ENCODE results near the gene WDR81. TPM values are rescaled to one million over a fixed set of nuclear protein-coding genes. Genes with fewer than 3 reads are reported as not detected.
A peak's percentile ranks its signal among the peaks of the same experiment; 100 is the strongest.
"Not testable (repeated sequence)": the region's sequence is repeated elsewhere in the genome, so short reads cannot be mapped to it uniquely, and the experiment has no call there.

Gene WDR81
- 10 to 100 TPM; 21.1 to 24.0 (median 21.5) TPM for total RNA-seq

GRCh38 chr17:1724351-1724868, at the start of gene WDR81:
WDR81 (plus strand) TSS chr17:1724704; CDS start chr17:1724960, 256 bp downstream.
- H3K4me1 Mint-ChIP-seq (ENCODE audit: low read depth) = peaks cover 41% of the 10 kb centered on the region
- no peaks in the 10 kb centered on the region for H3K27me3 Mint-ChIP-seq (ENCODE audit: low read depth)
- H3K9me3 Mint-ChIP-seq = no peaks in the 10 kb centered on the region
- DNase-seq (peak; percentile 83), ATAC-seq (peak; percentile 89 to 92)
- H3K4me3 Mint-ChIP-seq = peak within 1 kb of the TSS; percentile 75
- H3K36me3 Mint-ChIP-seq (ENCODE audit: insufficient read depth) = peaks cover 7% of the 10 kb centered on the region

- Mint-ChIP-seq H3K27me3 (ENCODE audit: low read depth) (no peaks in the 10 kb centered on the region), H3K9me3 (no peaks in the 10 kb centered on the region), H3K4me1 (ENCODE audit: low read depth) (peaks cover 11% of the 10 kb centered on the region), H3K4me3 (no peak overlapping the region), H3K36me3 (ENCODE audit: insufficient read depth) (peaks cover 72% of the 10 kb centered on the region)
- no peak for DNase-seq
- no peak for ATAC-seq
Measured at GRCh38 chr17:1676401-1676800, 48.1 kb upstream of the WDR81 start.

- DNase-seq (no peak), ATAC-seq (no peak)
- Mint-ChIP-seq H3K4me3 (peak overlapping the region; percentile 98), H3K9me3 (no peaks in the 10 kb centered on the region), H3K27me3 (ENCODE audit: low read depth) (no peaks in the 10 kb centered on the region), H3K4me1 (ENCODE audit: low read depth) (peaks cover 36% of the 10 kb centered on the region), H3K36me3 (ENCODE audit: insufficient read depth) (peaks cover 48% of the 10 kb centered on the region)
Measured at GRCh38 chr17:1683459-1683858, 41.0 kb upstream of the WDR81 start.

- DNase-seq (peak; percentile 98), ATAC-seq (peak; percentile 98)
- H3K36me3 Mint-ChIP-seq (ENCODE audit: insufficient read depth) = peaks cover 38% of the 10 kb centered on the region
- H3K4me3 Mint-ChIP-seq = peak within 1 kb of the TSS; percentile 98
- peaks cover 36% of the 10 kb centered on the region for H3K4me1 Mint-ChIP-seq (ENCODE audit: low read depth)
- H3K9me3 Mint-ChIP-seq = no peaks in the 10 kb centered on the region
- no peaks in the 10 kb centered on the region for H3K27me3 Mint-ChIP-seq (ENCODE audit: low read depth)
Measured at GRCh38 chr17:1684378-1685189, 39.9 kb upstream of the WDR81 start, which contains the start of gene PRPF8. PRPF8 (minus strand) TSS chr17:1684867; CDS start chr17:1684571, 296 bp downstream.

GRCh38 chr17:1686086-1686485, 38.4 kb upstream of the WDR81 start:
- DNase-seq (no peak), ATAC-seq (no peak)
- H3K9me3 Mint-ChIP-seq = no peaks in the 10 kb centered on the region
- peaks cover 24% of the 10 kb centered on the region for H3K36me3 Mint-ChIP-seq (ENCODE audit: insufficient read depth)
- no peak overlapping the region for H3K4me3 Mint-ChIP-seq
- no peaks in the 10 kb centered on the region for H3K27me3 Mint-ChIP-seq (ENCODE audit: low read depth)
- H3K4me1 Mint-ChIP-seq (ENCODE audit: low read depth) = peaks cover 30% of the 10 kb centered on the region

GRCh38 chr17:1688405-1688804, 36.1 kb upstream of the WDR81 start:
- not testable (repeated sequence) for H3K4me3 Mint-ChIP-seq; H3K36me3 Mint-ChIP-seq (ENCODE audit: insufficient read depth); DNase-seq; ATAC-seq; H3K9me3 Mint-ChIP-seq; H3K27me3 Mint-ChIP-seq (ENCODE audit: low read depth)
- peaks cover 16% of the 10 kb centered on the region for H3K4me1 Mint-ChIP-seq (ENCODE audit: low read depth)

- peaks cover 1% of the 10 kb centered on the region for H3K4me1 Mint-ChIP-seq (ENCODE audit: low read depth)
Measured at GRCh38 chr17:1690544-1691221, 33.8 kb upstream of the WDR81 start.

GRCh38 chr17:1693339-1693738, 31.2 kb upstream of the WDR81 start:
- DNase-seq (no peak), ATAC-seq (no peak)
- Mint-ChIP-seq H3K4me1 (ENCODE audit: low read depth) (no peaks in the 10 kb centered on the region), H3K36me3 (ENCODE audit: insufficient read depth) (no peaks in the 10 kb centered on the region), H3K27me3 (ENCODE audit: low read depth) (peaks cover 2% of the 10 kb centered on the region), H3K4me3 (no peak overlapping the region), H3K9me3 (no peaks in the 10 kb centered on the region)

More at GRCh38 chr17:1690544-1691221, 33.8 kb upstream of the WDR81 start:
- Mint-ChIP-seq H3K36me3 (ENCODE audit: insufficient read depth) (no peaks in the 10 kb centered on the region), H3K9me3 (no peaks in the 10 kb centered on the region), H3K27me3 (ENCODE audit: low read depth) (peaks cover 2% of the 10 kb centered on the region), H3K4me3 (no peak overlapping the region)
- no peak for DNase-seq
- no peak for ATAC-seq

- Mint-ChIP-seq H3K4me3 (no peak overlapping the region), H3K9me3 (no peaks in the 10 kb centered on the region)
- no peak for ATAC-seq
Measured at GRCh38 chr17:1695365-1695764, 29.1 kb upstream of the WDR81 start.

GRCh38 chr17:1697681-1698080, 26.8 kb upstream of the WDR81 start:
- Mint-ChIP-seq H3K4me3 (no peak overlapping the region), H3K27me3 (ENCODE audit: low read depth) (peaks cover 2% of the 10 kb centered on the region), H3K36me3 (ENCODE audit: insufficient read depth) (no peaks in the 10 kb centered on the region), H3K4me1 (ENCODE audit: low read depth) (no peaks in the 10 kb centered on the region), H3K9me3 (no peaks in the 10 kb centered on the region)
- ATAC-seq (no peak), DNase-seq (no peak)

More at GRCh38 chr17:1695365-1695764, 29.1 kb upstream of the WDR81 start:
- Mint-ChIP-seq H3K27me3 (ENCODE audit: low read depth) (peaks cover 2% of the 10 kb centered on the region), H3K4me1 (ENCODE audit: low read depth) (no peaks in the 10 kb centered on the region), H3K36me3 (ENCODE audit: insufficient read depth) (no peaks in the 10 kb centered on the region)
- no peak for DNase-seq

GRCh38 chr17:1699891-1700290, 24.6 kb upstream of the WDR81 start:
- DNase-seq; H3K9me3 Mint-ChIP-seq; H3K27me3 Mint-ChIP-seq (ENCODE audit: low read depth); H3K4me3 Mint-ChIP-seq; ATAC-seq; H3K36me3 Mint-ChIP-seq (ENCODE audit: insufficient read depth); H3K4me1 Mint-ChIP-seq (ENCODE audit: low read depth): not testable (repeated sequence)

GRCh38 chr17:1703063-1703462, 21.4 kb upstream of the WDR81 start:
- Mint-ChIP-seq H3K27me3 (ENCODE audit: low read depth) (peaks cover 19% of the 10 kb centered on the region), H3K4me1 (ENCODE audit: low read depth) (peaks cover 8% of the 10 kb centered on the region), H3K9me3 (no peaks in the 10 kb centered on the region), H3K36me3 (ENCODE audit: insufficient read depth) (no peaks in the 10 kb centered on the region), H3K4me3 (no peak overlapping the region)
- no peak for DNase-seq
- ATAC-seq = no peak

- DNase-seq (no peak), ATAC-seq (no peak)
- Mint-ChIP-seq H3K4me1 (ENCODE audit: low read depth) (peaks cover 10% of the 10 kb centered on the region), H3K27me3 (ENCODE audit: low read depth) (peaks cover 25% of the 10 kb centered on the region), H3K9me3 (no peaks in the 10 kb centered on the region), H3K4me3 (no peak overlapping the region), H3K36me3 (ENCODE audit: insufficient read depth) (no peaks in the 10 kb centered on the region)
Measured at GRCh38 chr17:1705004-1705403, 19.5 kb upstream of the WDR81 start.

GRCh38 chr17:1707107-1707506, 17.4 kb upstream of the WDR81 start:
- H3K9me3 Mint-ChIP-seq = no peaks in the 10 kb centered on the region
- ATAC-seq (no peak), DNase-seq (no peak)
- no peak overlapping the region for H3K4me3 Mint-ChIP-seq
- H3K36me3 Mint-ChIP-seq (ENCODE audit: insufficient read depth) = peaks cover 2% of the 10 kb centered on the region
- peaks cover 22% of the 10 kb centered on the region for H3K4me1 Mint-ChIP-seq (ENCODE audit: low read depth)
- peaks cover 25% of the 10 kb centered on the region for H3K27me3 Mint-ChIP-seq (ENCODE audit: low read depth)

All from activated T-cell treated with anti-CD3 and anti-CD28 coated beads, Interleukin-2, amount 50 U/mL, for 4 hours (primary cell).